CD4-positive, alpha-beta T cell treated with Interferon gamma for 1 hour (primary cell): ENCODE results near the gene PDE6C.
"Not testable (repeated sequence)": the region's sequence is repeated elsewhere in the genome, so short reads cannot be mapped to it uniquely, and the experiment has no call there.

Experiments used
- DNase-seq: peaks from one replicate; pipeline ENCODE4 v3.0.0-alpha.2; 2020

The PDE6C gene

GRCh38 chr10:93652857-93653256 lies 40.5 kb downstream of the PDE6C start:
- no peak for DNase-seq

GRCh38 chr10:93654201-93654600 lies 41.9 kb downstream of the PDE6C start:
- no peak for DNase-seq

GRCh38 chr10:93656155-93656554 lies 43.8 kb downstream of the PDE6C start:
- no peak for DNase-seq

GRCh38 chr10:93657757-93658156 lies 45.4 kb downstream of the PDE6C start:
- no peak for DNase-seq

GRCh38 chr10:93666030-93666429 lies 53.7 kb downstream of the PDE6C start:
- DNase-seq: no peak

GRCh38 chr10:93667795-93668194 lies 55.5 kb downstream of the PDE6C start:
- no peak for DNase-seq

GRCh38 chr10:93670372-93670771 lies 58.0 kb downstream of the PDE6C start:
- DNase-seq: no peak

GRCh38 chr10:93671042-93671441 lies 58.7 kb downstream of the PDE6C start:
- DNase-seq: no peak

- no peak for DNase-seq
Measured at GRCh38 chr10:93672022-93672678, 59.8 kb downstream of the PDE6C start.

- no peak for DNase-seq
Measured at GRCh38 chr10:93672890-93673289, 60.6 kb downstream of the PDE6C start.

GRCh38 chr10:93673791-93674190 lies 61.5 kb downstream of the PDE6C start:
- DNase-seq: no peak

GRCh38 chr10:93678386-93678785 lies 66.0 kb downstream of the PDE6C start:
- no peak for DNase-seq

- DNase-seq: no peak
Measured at GRCh38 chr10:93678805-93679587, 66.7 kb downstream of the PDE6C start.

- no peak for DNase-seq
Measured at GRCh38 chr10:93680412-93681047, 68.2 kb downstream of the PDE6C start.

GRCh38 chr10:93687737-93688136 lies 75.4 kb downstream of the PDE6C start:
- DNase-seq: no peak

- no peak for DNase-seq
Measured at GRCh38 chr10:93695740-93696139, 83.4 kb downstream of the PDE6C start.

- not testable (repeated sequence) for DNase-seq
Measured at GRCh38 chr10:93696582-93696981, 84.2 kb downstream of the PDE6C start.

GRCh38 chr10:93697207-93697606 lies 84.9 kb downstream of the PDE6C start:
- no peak for DNase-seq

GRCh38 chr10:93701866-93702209 lies 89.5 kb downstream of the PDE6C start:
- DNase-seq: no peak

GRCh38 chr10:93702210-93703001 lies 90.1 kb downstream of the PDE6C start, which contains the start of gene FRA10AC1:
FRA10AC1 (minus strand) TSS chr10:93702592; CDS start chr10:93700106, 2,486 bp downstream.
- DNase-seq: peak; percentile 86

GRCh38 chr10:93703066-93703465 lies 90.7 kb downstream of the PDE6C start:
- no peak for DNase-seq

- DNase-seq: no peak
Measured at GRCh38 chr10:93703841-93704240, 91.5 kb downstream of the PDE6C start.

- DNase-seq: no peak
Measured at GRCh38 chr10:93704451-93704850, 92.1 kb downstream of the PDE6C start.
